ENCODE data around the gene GPC5. TPM values are rescaled to one million over a fixed set of nuclear protein-coding genes. Genes with fewer than 3 reads are reported as not detected.

The GPC5 gene
- polyA plus RNA-seq, 4 donors, result 0.18 to 0.86 TPM; not detected in 2

DNA sequence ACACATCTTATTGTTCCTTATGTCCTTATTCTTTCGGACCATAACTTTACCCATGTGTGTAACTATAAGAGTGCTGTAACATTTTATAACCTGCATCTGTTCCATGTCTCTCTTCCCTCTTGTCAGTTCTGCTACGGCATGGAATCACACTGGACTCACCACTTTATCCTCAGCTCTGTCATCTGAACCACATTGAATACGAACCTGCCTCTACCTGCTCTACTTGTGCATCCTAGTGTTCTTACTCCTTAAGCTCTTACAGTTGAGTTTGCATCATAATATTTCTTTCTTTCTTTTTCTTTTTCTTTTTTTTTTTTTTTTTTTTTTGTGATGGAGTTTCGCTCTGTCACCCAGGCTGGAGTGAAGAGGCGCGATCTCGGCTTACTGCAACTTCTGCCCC, 180.9 kb downstream of the GPC5 start:
- FAIRE-seq, result no peak

DNA sequence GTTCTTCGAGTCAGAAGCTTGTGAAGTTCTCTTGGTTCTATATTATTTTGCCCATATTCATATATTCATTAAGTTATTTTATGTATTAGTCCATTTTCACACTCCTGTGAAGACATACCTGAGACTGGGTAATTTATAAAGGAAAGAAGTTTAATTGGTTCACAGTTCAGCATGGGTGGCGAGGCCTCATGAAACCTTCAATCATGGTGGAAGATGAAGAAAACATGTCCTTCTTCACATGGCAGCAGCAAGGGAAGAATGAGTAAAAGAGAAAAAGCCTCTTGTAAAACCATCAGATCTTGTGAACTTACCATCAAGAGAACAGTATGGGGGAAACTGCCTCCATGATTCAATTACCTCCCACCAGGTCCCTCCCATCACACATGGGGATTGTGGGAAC, 182.3 kb downstream of the GPC5 start:
- no peaks in the 10 kb centered on the region for H3K36me3 ChIP-seq (ENCODE audit: control insufficient read depth in 3 of 3, insufficient read depth in 2 of 3, low read depth in 1 of 3, low read length in 3 of 3)
- FAIRE-seq (no peak), DNase-seq (no peak)
- no peaks in the 10 kb centered on the region for H3K27me3 ChIP-seq (ENCODE audit: control insufficient read depth in 3 of 3, insufficient read depth in 3 of 3, low read length in 3 of 3)
- peaks cover 0 to 3% of the 10 kb centered on the region in 2 donors for H3K9me3 ChIP-seq (ENCODE audit: control insufficient read depth in 2 of 2, insufficient read depth in 1 of 2, low read depth in 1 of 2, low read length in 1 of 2)
- no peaks in the 10 kb centered on the region for H3K4me1 ChIP-seq (ENCODE audit: control insufficient read depth in 3 of 3, insufficient read depth in 2 of 3, low read depth in 1 of 3, low read length in 2 of 3)
- H3K4me3 ChIP-seq (ENCODE audit: low read depth in 1 of 3, low read length in 3 of 3), result no peak overlapping the region
- H3K27ac ChIP-seq (ENCODE audit: low read depth in 1 of 3, low read length in 2 of 3), result no peak overlapping the region
- 83 to 85% (median 84%) methylated on average over 2 of the region's 2 CpGs for WGBS, 3 donors

More for the DNA sequence above, 180.9 kb downstream of the GPC5 start:
- WGBS, 3 donors, result 85 to 92% (median 91%) methylated on average over 7 of the region's 7 CpGs
- H3K4me3 ChIP-seq (ENCODE audit: low read depth in 1 of 3, low read length in 3 of 3), result no peak overlapping the region
- H3K27me3 ChIP-seq (ENCODE audit: control insufficient read depth in 3 of 3, insufficient read depth in 3 of 3, low read length in 3 of 3), result no peaks in the 10 kb centered on the region
- no peaks in the 10 kb centered on the region for H3K4me1 ChIP-seq (ENCODE audit: control insufficient read depth in 3 of 3, insufficient read depth in 2 of 3, low read depth in 1 of 3, low read length in 2 of 3)
- no peak for DNase-seq
- no peak overlapping the region for H3K27ac ChIP-seq (ENCODE audit: low read depth in 1 of 3, low read length in 2 of 3)
- no peaks in the 10 kb centered on the region for H3K36me3 ChIP-seq (ENCODE audit: control insufficient read depth in 3 of 3, insufficient read depth in 2 of 3, low read depth in 1 of 3, low read length in 3 of 3)
- H3K9me3 ChIP-seq (ENCODE audit: control insufficient read depth in 2 of 2, insufficient read depth in 1 of 2, low read depth in 1 of 2, low read length in 1 of 2), result peaks cover 0 to 3% of the 10 kb centered on the region in 2 donors

DNA sequence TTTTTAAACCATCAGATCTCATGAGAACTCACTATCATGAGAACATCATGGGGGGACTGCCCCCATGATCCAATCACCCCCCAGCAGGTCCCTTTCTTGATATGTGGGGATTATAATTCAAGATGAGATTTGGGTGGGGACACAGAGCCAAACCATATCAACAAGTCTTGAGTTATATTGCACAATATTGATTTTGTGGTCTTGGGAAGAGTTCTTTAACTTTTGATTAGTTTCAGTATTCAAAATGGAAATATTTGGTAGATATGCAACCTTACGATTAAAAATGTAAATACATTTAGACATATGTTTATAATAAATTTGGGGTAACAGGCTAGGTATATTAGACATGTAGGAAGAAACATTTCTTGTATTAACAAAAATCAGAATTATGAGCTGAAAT, 188.2 kb downstream of the GPC5 start:
- Histone ChIP-seq H3K4me3 (ENCODE audit: low read depth in 1 of 3, low read length in 3 of 3) (no peak overlapping the region), H3K27me3 (ENCODE audit: control insufficient read depth in 3 of 3, insufficient read depth in 3 of 3, low read length in 3 of 3) (no peaks in the 10 kb centered on the region), H3K27ac (ENCODE audit: low read depth in 1 of 3, low read length in 2 of 3) (no peak overlapping the region), H3K36me3 (ENCODE audit: control insufficient read depth in 3 of 3, insufficient read depth in 2 of 3, low read depth in 1 of 3, low read length in 3 of 3) (no peaks in the 10 kb centered on the region), H3K9me3 (ENCODE audit: control insufficient read depth in 2 of 2, insufficient read depth in 1 of 2, low read depth in 1 of 2, low read length in 1 of 2) (no peaks in the 10 kb centered on the region), H3K4me1 (ENCODE audit: control insufficient read depth in 3 of 3, insufficient read depth in 2 of 3, low read depth in 1 of 3, low read length in 2 of 3) (no peaks in the 10 kb centered on the region)
- 81 to 92% (median 89%) methylated on average over 1 of the region's 1 CpG for WGBS, 3 donors
- FAIRE-seq, result no peak
- DNase-seq, result no peak

DNA sequence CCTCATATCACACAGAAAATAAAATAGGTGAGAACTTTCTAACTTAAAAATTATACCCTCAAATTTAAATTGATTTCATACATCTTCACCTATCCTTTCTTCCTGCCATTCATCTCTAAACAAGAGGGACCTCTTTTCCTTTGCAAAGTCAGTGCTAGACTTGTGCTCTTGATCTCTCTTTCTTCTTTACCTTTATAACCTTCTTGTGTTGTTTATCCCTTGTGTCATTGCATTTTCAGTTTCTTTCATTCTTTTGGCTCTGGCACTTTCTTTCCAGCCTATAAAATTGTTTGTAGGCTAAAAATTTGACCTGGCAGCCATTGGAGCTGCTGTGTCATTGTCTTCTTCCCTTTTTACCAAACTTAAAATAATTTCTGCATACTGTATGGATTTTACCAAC, 190.1 kb downstream of the GPC5 start:
- no peak overlapping the region for H3K4me3 ChIP-seq (ENCODE audit: low read depth in 1 of 3, low read length in 3 of 3)
- H3K36me3 ChIP-seq (ENCODE audit: control insufficient read depth in 3 of 3, insufficient read depth in 2 of 3, low read depth in 1 of 3, low read length in 3 of 3), result no peaks in the 10 kb centered on the region
- H3K9me3 ChIP-seq (ENCODE audit: control insufficient read depth in 2 of 2, insufficient read depth in 1 of 2, low read depth in 1 of 2, low read length in 1 of 2), result peaks cover 0 to 7% of the 10 kb centered on the region in 2 donors
- FAIRE-seq, result no peak
- H3K27ac ChIP-seq (ENCODE audit: low read depth in 1 of 3, low read length in 2 of 3), result no peak overlapping the region
- no peaks in the 10 kb centered on the region for H3K27me3 ChIP-seq (ENCODE audit: control insufficient read depth in 3 of 3, insufficient read depth in 3 of 3, low read length in 3 of 3)
- DNase-seq, result no peak
- H3K4me1 ChIP-seq (ENCODE audit: control insufficient read depth in 3 of 3, insufficient read depth in 2 of 3, low read depth in 1 of 3, low read length in 2 of 3), result no peaks in the 10 kb centered on the region

DNA sequence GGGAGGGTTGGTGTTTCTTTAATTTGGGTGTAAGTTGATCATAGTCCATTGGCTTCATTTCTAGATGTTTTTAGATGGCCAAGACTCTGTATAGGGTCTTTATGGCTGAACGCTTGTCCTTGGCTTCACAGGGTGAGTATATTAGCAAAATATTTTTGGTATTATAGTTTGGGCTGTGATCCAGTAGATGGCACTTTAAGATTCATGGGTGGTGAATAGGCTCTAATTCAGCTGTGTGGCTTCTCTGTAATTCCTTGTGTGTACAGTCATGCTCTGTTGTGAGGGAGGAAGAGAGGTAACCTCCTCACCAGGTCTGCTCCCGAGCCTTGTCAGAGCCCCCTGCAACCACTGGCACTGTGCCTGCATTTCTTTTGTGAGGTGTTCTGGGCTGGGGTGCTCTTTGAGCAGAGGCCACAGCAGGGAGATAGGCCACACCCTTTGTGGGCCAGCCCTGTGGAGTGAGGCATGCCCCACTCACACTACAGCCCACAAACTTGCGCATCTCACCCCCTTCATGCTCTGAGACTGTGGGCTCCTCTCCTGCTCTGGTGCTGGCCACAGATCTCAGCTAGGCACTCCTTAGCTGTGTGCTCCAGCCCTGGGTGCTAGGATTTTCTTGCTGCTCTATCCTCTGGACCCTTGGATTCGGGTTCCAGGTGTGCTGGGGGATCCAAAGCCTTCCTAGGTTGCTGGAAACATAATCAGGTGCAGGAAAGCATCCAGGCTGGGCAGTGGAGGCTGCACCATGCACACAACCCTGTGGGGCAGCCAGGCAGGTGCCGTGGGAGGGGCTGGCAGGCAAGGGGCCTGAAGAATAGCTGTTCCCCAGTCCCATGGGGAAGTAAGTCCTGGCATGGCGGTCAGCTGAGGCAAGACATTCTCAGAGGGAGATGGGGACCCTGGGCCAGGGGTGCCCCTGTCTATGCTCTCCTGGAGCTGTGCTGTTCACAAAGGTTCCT, 193.9 kb downstream of the GPC5 start:
- Histone ChIP-seq H3K4me3 (ENCODE audit: low read depth in 1 of 3, low read length in 3 of 3) (no peak overlapping the region), H3K36me3 (ENCODE audit: control insufficient read depth in 3 of 3, insufficient read depth in 2 of 3, low read depth in 1 of 3, low read length in 3 of 3) (no peaks in the 10 kb centered on the region), H3K4me1 (ENCODE audit: control insufficient read depth in 3 of 3, insufficient read depth in 2 of 3, low read depth in 1 of 3, low read length in 2 of 3) (no peaks in the 10 kb centered on the region), H3K9me3 (ENCODE audit: control insufficient read depth in 2 of 2, insufficient read depth in 1 of 2, low read depth in 1 of 2, low read length in 1 of 2) (peaks cover 0 to 7% of the 10 kb centered on the region in 2 donors), H3K27ac (ENCODE audit: low read depth in 1 of 3, low read length in 2 of 3) (no peak overlapping the region), H3K27me3 (ENCODE audit: control insufficient read depth in 3 of 3, insufficient read depth in 3 of 3, low read length in 3 of 3) (no peaks in the 10 kb centered on the region)
- 62 to 78% (median 66%) methylated on average over 5 to 6 of the region's 6 CpGs for WGBS, 3 donors
- FAIRE-seq (no peak), DNase-seq (no peak)

DNA sequence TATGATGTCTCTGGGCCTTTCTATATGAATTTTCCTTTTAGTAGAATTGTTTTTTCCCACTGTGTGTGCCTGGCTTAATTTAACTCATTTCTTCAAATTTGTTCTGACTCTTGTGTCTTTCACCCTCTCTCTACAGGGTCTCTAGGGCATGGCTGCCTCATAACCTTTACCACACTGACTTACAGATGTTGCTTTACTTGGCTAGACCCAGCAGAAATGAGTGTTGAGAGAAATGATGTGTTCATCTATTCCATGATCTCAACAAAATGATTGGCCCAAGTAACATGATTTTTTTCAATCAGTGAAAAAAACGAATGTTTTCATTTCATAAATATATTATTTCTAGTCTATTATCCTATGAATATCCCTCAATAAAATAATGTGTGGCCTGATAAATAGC, 195.0 kb downstream of the GPC5 start:
- DNase-seq (no peak), FAIRE-seq (no peak)

DNA sequence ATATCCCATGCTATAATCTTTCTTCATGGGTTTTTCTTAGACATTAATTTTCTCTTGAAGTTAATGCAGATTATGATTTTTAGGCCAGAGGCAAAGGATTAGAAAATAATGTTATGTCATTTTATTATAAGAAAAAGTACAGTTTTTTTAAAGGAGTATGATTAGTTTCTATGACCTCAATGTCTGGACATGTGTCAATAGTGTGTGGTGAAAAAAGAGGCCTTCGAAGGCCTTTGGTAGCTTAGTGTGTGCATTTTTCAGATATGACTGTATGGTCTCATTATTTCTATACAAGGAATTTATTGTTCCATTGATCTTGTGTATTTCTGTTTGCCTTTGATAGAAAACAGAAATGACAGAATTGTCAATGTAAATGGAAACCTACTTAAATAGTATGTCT, 195.6 kb downstream of the GPC5 start:
- no peak overlapping the region for H3K27ac ChIP-seq (ENCODE audit: low read depth in 1 of 3, low read length in 2 of 3)
- no peak overlapping the region for H3K4me3 ChIP-seq (ENCODE audit: low read depth in 1 of 3, low read length in 3 of 3)
- no peaks in the 10 kb centered on the region for H3K27me3 ChIP-seq (ENCODE audit: control insufficient read depth in 3 of 3, insufficient read depth in 3 of 3, low read length in 3 of 3)
- no peaks in the 10 kb centered on the region for H3K36me3 ChIP-seq (ENCODE audit: control insufficient read depth in 3 of 3, insufficient read depth in 2 of 3, low read depth in 1 of 3, low read length in 3 of 3)
- H3K4me1 ChIP-seq (ENCODE audit: control insufficient read depth in 3 of 3, insufficient read depth in 2 of 3, low read depth in 1 of 3, low read length in 2 of 3), result no peaks in the 10 kb centered on the region
- FAIRE-seq, result no peak
- DNase-seq, result no peak
- H3K9me3 ChIP-seq (ENCODE audit: control insufficient read depth in 2 of 2, insufficient read depth in 1 of 2, low read depth in 1 of 2, low read length in 1 of 2), result peaks cover 0 to 7% of the 10 kb centered on the region in 2 donors
- 59 to 63% (median 62%) methylated on average over 1 of the region's 1 CpG for WGBS, 3 donors

More for the DNA sequence above, 195.0 kb downstream of the GPC5 start:
- Histone ChIP-seq H3K4me1 (ENCODE audit: control insufficient read depth in 3 of 3, insufficient read depth in 2 of 3, low read depth in 1 of 3, low read length in 2 of 3) (no peaks in the 10 kb centered on the region), H3K27ac (ENCODE audit: low read depth in 1 of 3, low read length in 2 of 3) (no peak overlapping the region), H3K4me3 (ENCODE audit: low read depth in 1 of 3, low read length in 3 of 3) (no peak overlapping the region), H3K36me3 (ENCODE audit: control insufficient read depth in 3 of 3, insufficient read depth in 2 of 3, low read depth in 1 of 3, low read length in 3 of 3) (no peaks in the 10 kb centered on the region), H3K9me3 (ENCODE audit: control insufficient read depth in 2 of 2, insufficient read depth in 1 of 2, low read depth in 1 of 2, low read length in 1 of 2) (peaks cover 0 to 7% of the 10 kb centered on the region in 2 donors), H3K27me3 (ENCODE audit: control insufficient read depth in 3 of 3, insufficient read depth in 3 of 3, low read length in 3 of 3) (no peaks in the 10 kb centered on the region)
- WGBS, 3 donors, result 58 to 69% (median 68%) methylated on average over 1 of the region's 1 CpG

DNA sequence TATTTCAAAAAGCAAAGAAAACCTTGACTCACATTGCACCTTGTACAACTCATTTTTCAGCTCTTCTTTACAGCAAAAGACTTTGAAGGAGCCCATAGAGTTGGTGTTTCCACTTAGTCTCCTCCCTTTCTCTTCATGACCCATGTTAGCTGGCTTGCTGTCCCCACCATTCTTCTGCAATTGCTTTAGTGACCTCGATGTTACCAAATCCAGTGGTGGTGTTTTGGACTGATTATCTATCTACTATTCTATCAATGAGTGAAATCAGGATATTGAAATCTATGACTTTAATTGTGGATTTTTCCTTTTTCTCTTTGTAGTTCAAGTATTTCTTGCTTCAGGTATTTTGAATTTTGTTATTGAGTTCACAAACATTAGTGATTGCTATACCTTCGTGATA, 197.3 kb downstream of the GPC5 start:
- no peaks in the 10 kb centered on the region for H3K27me3 ChIP-seq (ENCODE audit: control insufficient read depth in 3 of 3, insufficient read depth in 3 of 3, low read length in 3 of 3)
- H3K27ac ChIP-seq (ENCODE audit: low read depth in 1 of 3, low read length in 2 of 3), result no peak overlapping the region
- no peak for FAIRE-seq
- no peaks in the 10 kb centered on the region for H3K4me1 ChIP-seq (ENCODE audit: control insufficient read depth in 3 of 3, insufficient read depth in 2 of 3, low read depth in 1 of 3, low read length in 2 of 3)
- H3K9me3 ChIP-seq (ENCODE audit: control insufficient read depth in 2 of 2, insufficient read depth in 1 of 2, low read depth in 1 of 2, low read length in 1 of 2), result peaks cover 0 to 7% of the 10 kb centered on the region in 2 donors
- no peaks in the 10 kb centered on the region for H3K36me3 ChIP-seq (ENCODE audit: control insufficient read depth in 3 of 3, insufficient read depth in 2 of 3, low read depth in 1 of 3, low read length in 3 of 3)
- no peak overlapping the region for H3K4me3 ChIP-seq (ENCODE audit: low read depth in 1 of 3, low read length in 3 of 3)
- DNase-seq, result no peak
- 49 to 56% (median 50%) methylated on average over 2 of the region's 2 CpGs for WGBS, 3 donors

Data from small intestine (tissue), 7 donors.